K562 (cell line): Measurements from ENCODE around the gene HCST. TPM values are rescaled to one million over a fixed set of nuclear protein-coding genes. Genes with fewer than 3 reads are reported as not detected.
A peak's percentile ranks its signal among the peaks of the same experiment; 100 is the strongest.

Source experiments
- ARID4B ChIP-seq: sonication (generic); formaldehyde crosslinking; IDR thresholded peaks from 2 replicates; pipeline ENCODE4 v1.8.0; 2022; ENCODE audit warnings: mild to moderate bottlenecking, missing genetic modification reagents
- BHLHE40 ChIP-seq: IDR thresholded peaks from 2 replicates; pipeline ENCODE4 v1.6.1; 2011; ENCODE audit warnings: low read length, improper control_type of control experiment
- CREBBP ChIP-seq: IDR thresholded peaks from one replicate; pipeline ENCODE4 v1.6.1; 2012; ENCODE audit warnings: low read depth, mild to moderate bottlenecking, control low read depth, inconsistent platforms, low read length
- JUND ChIP-seq, 2 experiments: IDR thresholded peaks; 2 replicates in 1 of 2; 3 replicates in 1 of 2; pipeline ENCODE4 v1.6.1; 2011; ENCODE audit warnings: borderline replicate concordance in 2 of 2, low read depth in 2 of 2, low read length in 2 of 2, improper control_type of control experiment in 1 of 2, missing biosample characterization in 1 of 2, missing genetic modification characterization in 1 of 2, missing genetic modification reagents in 1 of 2
- NCOA2 ChIP-seq, 2 experiments: fragments of 450-650 bp; IDR thresholded peaks; 2 replicates each; pipeline ENCODE4 v1.6.1; 2018; ENCODE audit warnings: mild to moderate bottlenecking in 2 of 2, moderate library complexity in 1 of 2; ENCODE audit not compliant: partially characterized antibody in 2 of 2
- NFE2L1 ChIP-seq: fragments of 450-650 bp; IDR thresholded peaks from 2 replicates; pipeline ENCODE4 v1.6.1; 2016; ENCODE audit warnings: missing genetic modification characterization, low read depth, mild to moderate bottlenecking, missing compliant biosample characterization, moderate library complexity, borderline replicate concordance
- SAFB2 ChIP-seq: fragments of 200-400 bp; formaldehyde crosslinking; IDR thresholded peaks from 2 replicates; pipeline ENCODE4 v1.6.1; 2018; ENCODE audit warnings: borderline replicate concordance, low read length, low read depth, moderate library complexity; ENCODE audit not compliant: severe bottlenecking
- STAT5A ChIP-seq: IDR thresholded peaks from 2 replicates; pipeline ENCODE4 v1.6.1; 2012; ENCODE audit warnings: low read length, inconsistent platforms, borderline replicate concordance
- STAT6 ChIP-seq: sonication (generic); formaldehyde crosslinking; IDR thresholded peaks from 2 replicates; pipeline ENCODE4 v1.8.1; 2023; ENCODE audit warnings: mild to moderate bottlenecking, missing genetic modification reagents
- TAF9B ChIP-seq: fragments of 450-650 bp; IDR thresholded peaks from 2 replicates; pipeline ENCODE4 v1.6.1; 2018; ENCODE audit warnings: mild to moderate bottlenecking; ENCODE audit not compliant: partially characterized antibody
- TCF7 ChIP-seq: sonication (generic); IDR thresholded peaks from 2 replicates; pipeline ENCODE4 v1.6.1; 2016; ENCODE audit warnings: antibody characterized with exemption, borderline replicate concordance
- THAP7 ChIP-seq: fragments of 250-450 bp; sonication (Bioruptor Pico); IDR thresholded peaks from 2 replicates; pipeline ENCODE4 v1.5.0; 2021
- YBX1 ChIP-seq: fragments of 450-650 bp; IDR thresholded peaks from 2 replicates; pipeline ENCODE4 v1.7.1; 2016; ENCODE audit warnings: mild to moderate bottlenecking
- ZBTB17 ChIP-seq: fragments of 450-650 bp; formaldehyde crosslinking; IDR thresholded peaks from 2 replicates; pipeline ENCODE4 v1.4.0; 2020; ENCODE audit warnings: mild to moderate bottlenecking
- ZNF174 ChIP-seq: fragments of 250-450 bp; sonication (Bioruptor Pico); IDR thresholded peaks from 2 replicates; pipeline ENCODE4 v1.4.0; 2020; ENCODE audit warnings: mild to moderate bottlenecking
- ZNF518B ChIP-seq: fragments of 250-450 bp; sonication (Bioruptor Pico); IDR thresholded peaks from 2 replicates; pipeline ENCODE4 v1.5.0; 2021; ENCODE audit warnings: mild to moderate bottlenecking, moderate library complexity
- ZNF764 ChIP-seq: fragments of 250-450 bp; sonication (Bioruptor Pico); IDR thresholded peaks from 2 replicates; pipeline ENCODE4 v1.4.0; 2020; ENCODE audit warnings: low read depth, mild to moderate bottlenecking, moderate library complexity
- polyA plus RNA-seq, 8 experiments: library from polyadenylated mRNA; depleted of rRNA in 4 of 8; stranded (reverse) in 5 of 8; unstranded in 3 of 8; fragments of >200 nt; fragmentation: Nextera tagmentation in 2 of 8; fragmentation: Illumina TruSeq in 1 of 8; extraction: Ambion mirVana in 2 of 8; extraction: Trizol in 1 of 8; gene quantifications; 2 replicates each; pipeline versions ENCODE4 v1.2.1 to v1.2.3, GENCODE V29; 2011 to 2014; ENCODE audit warnings: inconsistent platforms in 1 of 8, missing spikeins in 1 of 8
- total RNA-seq, 7 experiments: library from RNA; depleted of rRNA in 6 of 7; stranded (reverse); fragments of >200 nt in 6 of 7; fragmentation: Illumina TruSeq in 2 of 7; extraction: Trizol in 2 of 7; gene quantifications; 2 replicates each; pipeline versions ENCODE4 v1.2.1 to v1.2.3, GENCODE V29; 2011 to 2021; ENCODE audit warnings: low replicate concordance in 1 of 7

The HCST gene
- total and polyA plus RNA-seq, 9 of the 15 experiments (the other 6 are each of a cell fraction or from before 2014, with no cell fraction given), result 0.29 to 1.9 (median 0.95) TPM; not detected in 2

GRCh38 chr19:35879770-35880317 lies 22.5 kb upstream of the HCST start (continued):
- TF ChIP-seq ZNF518B (CRISPR knock-in tag) (no peak), ZNF764 (no peak), YBX1 (no peak), TAF9B (no peak), STAT5A (no peak), ZBTB17 (CRISPR knock-in tag) (no peak), JUND (IDR thresholded peaks at IDR 0.05; ENCODE audit: borderline replicate concordance, low read depth, low read length) (peak; percentile 68), JUND (tag; IDR thresholded peaks at IDR 0.05; ENCODE audit: borderline replicate concordance, low read depth, low read length) (peak; percentile 21; the same call in 1 of the 3 replicates), THAP7 (CRISPR knock-in tag) (no peak), TCF7 (no peak), NFE2L1 (tag) (no peak), CREBBP (no peak), STAT6 (CRISPR knock-in tag) (no peak), ARID4B (CRISPR knock-in tag) (peak; percentile 99), BHLHE40 (peak; percentile 53), SAFB2 (no peak), ZNF174 (no peak), NCOA2 (IDR thresholded peaks at IDR 0.05; ENCODE audit: partially characterized antibody in 2 of 2) (no peak)
